SU-DHL-6 (cell line): ENCODE results near the gene OPA3.

Experiments
- H2AFZ ChIP-seq: fragments of 200-600 bp; sonication (generic); 2 replicates; pipeline ENCODE4 v1.6.1; 2014; ENCODE audit warnings: low read depth, mild to moderate bottlenecking, moderate library complexity, mixed read lengths, antibody characterized with exemption, low read length; ENCODE audit not compliant: severe bottlenecking
- H3F3A ChIP-seq: fragments of 200-600 bp; shearing (Covaris generic); 2 replicates; pipeline ENCODE4 v1.6.0; 2016; ENCODE audit warnings: antibody characterized with exemption, mild to moderate bottlenecking; ENCODE audit not compliant: insufficient read depth
- H3K27ac ChIP-seq: fragments of 200-600 bp; sonication (generic); 2 replicates; pipeline ENCODE4 v1.5.1; 2016; ENCODE audit warnings: low read depth, mild to moderate bottlenecking, low read length, moderate library complexity, mixed read lengths
- H3K27me3 ChIP-seq: fragments of 200-600 bp; sonication (generic), shearing (Covaris generic); 2 replicates; pipeline ENCODE4 v1.6.0; 2014; ENCODE audit warnings: mild to moderate bottlenecking, low read length
- H3K36me3 ChIP-seq: fragments of 200-600 bp; sonication (generic); 2 replicates; pipeline ENCODE4 v1.6.1; 2014; ENCODE audit warnings: mild to moderate bottlenecking, low read length, mixed read lengths
- H3K4me2 ChIP-seq: fragments of 300-600, 200-600 bp; shearing (Covaris generic), sonication (generic); 2 replicates; pipeline ENCODE4 v1.6.0; 2014; ENCODE audit warnings: low read length, low read depth, mild to moderate bottlenecking; ENCODE audit not compliant: poor library complexity, severe bottlenecking
- H3K4me3 ChIP-seq: fragments of 200-600 bp; sonication (generic); 2 replicates; pipeline ENCODE4 v1.5.1; 2014; ENCODE audit warnings: antibody characterized with exemption, low read length, mild to moderate bottlenecking, mixed read lengths; ENCODE audit not compliant: insufficient read depth, poor library complexity, severe bottlenecking
- H3K79me2 ChIP-seq: fragments of 200-600 bp; sonication (generic); 2 replicates; pipeline ENCODE4 v1.6.1; 2014; ENCODE audit warnings: mild to moderate bottlenecking, low read length, moderate library complexity; ENCODE audit not compliant: insufficient read depth
- H3K9ac ChIP-seq: fragments of 200-600 bp; sonication (generic); 2 replicates; pipeline ENCODE4 v1.7.0; 2014; ENCODE audit warnings: mild to moderate bottlenecking, low read length
- H3K9me2 ChIP-seq: fragments of 200-600 bp; sonication (generic); replicated peaks from 2 replicates; pipeline ENCODE4 v1.6.1; 2014; ENCODE audit warnings: low read length; ENCODE audit not compliant: insufficient read depth
- H3K9me3 ChIP-seq: fragments of 200-600 bp; sonication (generic); 2 replicates; pipeline ENCODE4 v1.6.1; 2014; ENCODE audit warnings: low read length, mixed read lengths; ENCODE audit not compliant: insufficient read depth
- H4K20me1 ChIP-seq: fragments of 200-600 bp; sonication (generic); 2 replicates; pipeline ENCODE4 v1.6.1; 2014; ENCODE audit warnings: low read depth, mild to moderate bottlenecking, antibody characterized with exemption, low read length, moderate library complexity, mixed read lengths
- CTCF ChIP-seq: fragments of 200-600 bp; sonication (generic); IDR thresholded peaks from one replicate; pipeline ENCODE4 v1.5.1; 2017; ENCODE audit warnings: antibody characterized with exemption, mild to moderate bottlenecking, low read length, moderate library complexity; ENCODE audit not compliant: insufficient read depth, poor library complexity, severe bottlenecking
- EZH2phosphoT487 ChIP-seq: fragments of 200-600 bp; sonication (generic), shearing (Covaris generic); conservative IDR thresholded peaks from 2 replicates; pipeline ENCODE4 v1.6.1; 2018; ENCODE audit warnings: mild to moderate bottlenecking, antibody characterized with exemption, low read length, moderate library complexity, mixed read lengths

OPA3 gene

GRCh38 chr19:45503909-45504308 lies 80.7 kb downstream of the OPA3 start:
- Histone ChIP-seq H2AFZ (no peak overlapping the region), H3K9ac (no peak overlapping the region), H3K4me2 (no peak overlapping the region), H3F3A (peaks cover under 1% of the 10 kb centered on the region; the same call in 1 of the 2 replicates), H3K27me3 (no peaks in the 10 kb centered on the region), H3K27ac (no peak overlapping the region), H3K4me3 (no peak overlapping the region), H3K9me2 (no peaks in the 10 kb centered on the region), H3K36me3 (no peaks in the 10 kb centered on the region), H3K79me2 (peaks cover 13% of the 10 kb centered on the region), H3K9me3 (no peaks in the 10 kb centered on the region), H4K20me1 (no peaks in the 10 kb centered on the region)
- TF ChIP-seq CTCF = no peak
- no peak for TF ChIP-seq EZH2phosphoT487

- Histone ChIP-seq H3K27me3 (no peaks in the 10 kb centered on the region), H4K20me1 (no peaks in the 10 kb centered on the region), H3F3A (no peaks in the 10 kb centered on the region), H3K36me3 (no peaks in the 10 kb centered on the region), H3K9ac (no peak overlapping the region), H3K27ac (no peak overlapping the region), H3K9me3 (no peaks in the 10 kb centered on the region), H3K79me2 (no peaks in the 10 kb centered on the region), H2AFZ (no peak overlapping the region), H3K4me3 (no peak overlapping the region), H3K9me2 (no peaks in the 10 kb centered on the region), H3K4me2 (no peak overlapping the region)
- TF ChIP-seq EZH2phosphoT487 (no peak), CTCF (no peak)
Measured at GRCh38 chr19:45502111-45502510, 82.5 kb downstream of the OPA3 start.

- H3K36me3 ChIP-seq = no peaks in the 10 kb centered on the region
- H4K20me1 ChIP-seq = no peaks in the 10 kb centered on the region
- no peaks in the 10 kb centered on the region for H3K79me2 ChIP-seq
- no peak for TF ChIP-seq CTCF
- TF ChIP-seq EZH2phosphoT487 = no peak
- no peak overlapping the region for H3K9ac ChIP-seq
- no peak overlapping the region for H2AFZ ChIP-seq
- no peaks in the 10 kb centered on the region for H3K27me3 ChIP-seq
- H3K4me2 ChIP-seq = no peak overlapping the region
- no peaks in the 10 kb centered on the region for H3K9me3 ChIP-seq
- H3F3A ChIP-seq = no peaks in the 10 kb centered on the region
- no peaks in the 10 kb centered on the region for H3K9me2 ChIP-seq
- no peak overlapping the region for H3K4me3 ChIP-seq
- H3K27ac ChIP-seq = no peak overlapping the region
Measured at GRCh38 chr19:45501730-45502014, 82.9 kb downstream of the OPA3 start.
